ENCODE measurements around the gene RHOJ. TPM values are rescaled to one million over a fixed set of nuclear protein-coding genes. Genes with fewer than 3 reads are reported as not detected.
"Not testable (repeated sequence)": the region's sequence is repeated elsewhere in the genome, so short reads cannot be mapped to it uniquely, and the experiment has no call there.

Gene RHOJ
- total RNA-seq, 1 donor from 2014 or later = 0.54 TPM

- no peak for TF ChIP-seq CTCF (IDR thresholded peaks at IDR 0.05; ENCODE audit: insufficient read depth, low read length, poor library complexity, severe bottlenecking)
- Histone ChIP-seq H3K27me3 (ENCODE audit: control insufficient read depth, insufficient read depth, low read length) (no peaks in the 10 kb centered on the region), H3K36me3 (ENCODE audit: control insufficient read depth, insufficient read depth, low read length) (no peaks in the 10 kb centered on the region), H3K4me3 (ENCODE audit: low read depth, low read length) (no peak overlapping the region)
- no peak for DNase-seq (ENCODE audit: low read depth)
Observed at GRCh38 chr14:63296060-63296563, 91.9 kb downstream of the RHOJ start.

DNA sequence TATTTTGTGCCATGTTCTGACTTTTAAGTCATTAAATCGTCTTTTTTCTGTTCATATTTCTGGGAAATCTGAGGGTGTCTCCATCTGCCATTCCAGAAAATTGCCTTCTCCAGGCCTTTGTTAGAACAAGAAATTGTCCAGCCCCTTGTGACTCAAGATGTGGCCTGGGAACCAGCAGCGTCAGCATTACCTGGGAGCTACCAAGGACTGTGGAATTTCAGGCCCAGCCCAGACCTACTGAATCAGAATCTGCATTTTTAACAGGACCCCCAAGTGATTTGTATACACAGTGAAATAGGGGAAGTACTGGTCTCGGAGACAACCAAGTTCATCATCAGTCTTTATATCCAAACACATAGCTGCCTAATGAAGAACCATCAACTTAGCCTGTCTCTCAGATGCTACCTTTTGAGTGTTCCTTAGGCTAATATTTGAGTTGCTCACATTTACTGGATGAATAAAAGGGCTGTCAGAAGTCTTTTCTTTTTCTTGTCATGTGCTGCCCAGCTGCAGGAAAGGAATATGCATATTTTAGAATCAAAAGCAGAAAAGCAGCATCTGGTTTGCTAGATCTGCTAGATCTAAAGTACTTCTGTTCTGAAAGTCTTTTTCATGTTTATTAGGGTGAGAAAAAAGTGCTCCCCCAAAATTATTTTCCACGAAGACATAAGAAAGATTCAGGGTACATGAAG lies 93.3 kb downstream of the RHOJ start:
- no peak for TF ChIP-seq CTCF (IDR thresholded peaks at IDR 0.05; ENCODE audit: insufficient read depth, low read length, poor library complexity, severe bottlenecking)
- Histone ChIP-seq H3K36me3 (ENCODE audit: control insufficient read depth, insufficient read depth, low read length) (no peaks in the 10 kb centered on the region), H3K4me3 (ENCODE audit: low read depth, low read length) (no peak overlapping the region), H3K27me3 (ENCODE audit: control insufficient read depth, insufficient read depth, low read length) (no peaks in the 10 kb centered on the region)
- no peak for DNase-seq (ENCODE audit: low read depth)

DNA sequence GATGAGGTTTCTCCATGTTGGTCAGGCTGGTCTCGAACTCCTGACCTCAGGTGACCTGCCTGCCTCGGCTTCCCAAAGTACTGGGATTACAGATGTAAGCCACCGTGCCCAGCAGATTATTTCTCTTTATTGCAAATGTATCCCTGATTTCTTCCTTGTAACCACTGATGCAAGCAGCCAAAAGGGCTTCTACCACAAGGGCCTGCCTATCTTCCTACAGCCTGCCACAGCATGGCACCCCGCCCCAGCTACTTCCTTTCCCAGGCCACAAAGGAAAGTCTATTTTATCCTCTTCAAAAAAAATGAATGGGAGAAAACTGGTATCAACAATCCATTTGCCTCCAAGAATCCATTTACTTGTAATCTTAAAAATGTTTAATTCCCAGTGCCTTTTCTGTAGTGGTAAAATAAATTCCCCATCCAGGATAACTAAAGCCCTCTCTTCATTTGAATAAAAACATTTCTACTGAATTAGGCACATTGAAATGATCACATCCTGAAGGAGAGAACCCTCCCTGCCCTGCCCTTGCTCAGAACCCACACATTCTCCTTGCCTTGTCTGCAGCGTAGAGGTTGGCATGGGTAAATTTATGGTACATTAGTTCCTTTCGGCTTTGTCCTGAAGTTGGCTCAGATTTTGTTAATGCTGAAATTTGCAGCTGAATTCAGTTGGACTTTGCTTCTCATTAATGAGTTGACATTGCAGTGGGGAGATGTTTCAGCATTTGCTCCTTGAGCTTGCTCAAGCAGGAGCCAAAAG lies 95.3 kb downstream of the RHOJ start:
- Histone ChIP-seq H3K36me3 (ENCODE audit: control insufficient read depth, insufficient read depth, low read length) (no peaks in the 10 kb centered on the region), H3K27me3 (ENCODE audit: control insufficient read depth, insufficient read depth, low read length) (no peaks in the 10 kb centered on the region), H3K4me3 (ENCODE audit: low read depth, low read length) (no peak overlapping the region)
- no peak for DNase-seq (ENCODE audit: low read depth)
- no peak for TF ChIP-seq CTCF (IDR thresholded peaks at IDR 0.05; ENCODE audit: insufficient read depth, low read length, poor library complexity, severe bottlenecking)

- no peak for TF ChIP-seq CTCF (IDR thresholded peaks at IDR 0.05; ENCODE audit: insufficient read depth, low read length, poor library complexity, severe bottlenecking)
- Histone ChIP-seq H3K4me3 (ENCODE audit: low read depth, low read length) (no peak overlapping the region), H3K27me3 (ENCODE audit: control insufficient read depth, insufficient read depth, low read length) (no peaks in the 10 kb centered on the region), H3K36me3 (ENCODE audit: control insufficient read depth, insufficient read depth, low read length) (no peaks in the 10 kb centered on the region)
- DNase-seq (ENCODE audit: low read depth) = no peak
Observed at GRCh38 chr14:63300854-63301253, 96.6 kb downstream of the RHOJ start.

- TF ChIP-seq CTCF (IDR thresholded peaks at IDR 0.05; ENCODE audit: insufficient read depth, low read length, poor library complexity, severe bottlenecking) = no peak
- Histone ChIP-seq H3K4me3 (ENCODE audit: low read depth, low read length) (no peak overlapping the region), H3K36me3 (ENCODE audit: control insufficient read depth, insufficient read depth, low read length) (no peaks in the 10 kb centered on the region), H3K27me3 (ENCODE audit: control insufficient read depth, insufficient read depth, low read length) (no peaks in the 10 kb centered on the region)
- no peak for DNase-seq (ENCODE audit: low read depth)
Observed at GRCh38 chr14:63301891-63302534, 97.8 kb downstream of the RHOJ start.

GRCh38 chr14:63304429-63304828 lies 100.2 kb downstream of the RHOJ start:
- H3K36me3 ChIP-seq (ENCODE audit: control insufficient read depth, insufficient read depth, low read length); H3K27me3 ChIP-seq (ENCODE audit: control insufficient read depth, insufficient read depth, low read length); DNase-seq (ENCODE audit: low read depth); H3K4me3 ChIP-seq (ENCODE audit: low read depth, low read length): not testable (repeated sequence)

All from kidney epithelial cell (primary cell).